NOMO-1 treated with dmso at 0.1 percent for 144 hours (cell line): ENCODE data around the gene HSD17B4.
A peak's percentile ranks its signal among the peaks of the same experiment; 100 is the strongest.
"Not testable (repeated sequence)": the region's sequence is repeated elsewhere in the genome, so short reads cannot be mapped to it uniquely, and the experiment has no call there.

ENCODE experiments used
- DNase-seq: peaks from one replicate; lab custom pipeline; 2025; ENCODE audit not compliant: unreplicated experiment; lab: John Stamatoyannopoulos, UW

Gene HSD17B4

GRCh38 chr5:119428574-119428973 is 23.7 kb upstream of the HSD17B4 start:
- not testable (repeated sequence) for DNase-seq

GRCh38 chr5:119432674-119433237 is 19.5 kb upstream of the HSD17B4 start:
- DNase-seq = not testable (repeated sequence)

- DNase-seq = peak; percentile 63
Measured at GRCh38 chr5:119435436-119436132, 16.7 kb upstream of the HSD17B4 start.

GRCh38 chr5:119437785-119438586 is 14.3 kb upstream of the HSD17B4 start:
- DNase-seq = not testable (repeated sequence)

- DNase-seq = not testable (repeated sequence)
Measured at GRCh38 chr5:119438587-119438917, 13.7 kb upstream of the HSD17B4 start.

DNA sequence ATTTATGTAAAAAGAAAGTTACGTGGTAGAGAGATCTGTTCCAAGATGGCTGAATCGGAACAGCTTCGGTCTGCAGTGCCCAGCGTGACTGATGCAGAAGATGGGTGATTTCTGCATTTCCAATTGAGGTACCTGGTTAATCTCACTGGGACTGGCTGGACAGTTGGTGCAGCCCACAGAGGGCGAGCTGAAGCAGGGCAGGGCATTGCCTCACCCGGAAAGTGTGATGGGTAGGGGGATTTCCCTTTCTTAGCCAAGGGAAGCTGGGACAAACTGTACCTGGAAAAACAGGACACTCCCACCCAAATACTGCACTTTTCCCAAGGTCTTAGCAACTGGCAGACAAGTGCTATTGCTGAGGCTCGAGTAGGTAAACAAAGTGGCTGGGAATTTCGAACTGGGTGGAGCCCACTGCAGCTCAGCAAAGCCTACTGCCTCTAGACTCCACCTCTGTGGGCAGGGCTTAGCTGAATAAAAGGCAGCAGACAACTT is 13.1 kb upstream of the HSD17B4 start:
- DNase-seq = no peak

- not testable (repeated sequence) for DNase-seq
Measured at GRCh38 chr5:119439632-119440031, 12.7 kb upstream of the HSD17B4 start.

GRCh38 chr5:119444643-119445042 is 7.7 kb upstream of the HSD17B4 start:
- not testable (repeated sequence) for DNase-seq

GRCh38 chr5:119445544-119445943 is 6.8 kb upstream of the HSD17B4 start:
- DNase-seq = no peak

DNA sequence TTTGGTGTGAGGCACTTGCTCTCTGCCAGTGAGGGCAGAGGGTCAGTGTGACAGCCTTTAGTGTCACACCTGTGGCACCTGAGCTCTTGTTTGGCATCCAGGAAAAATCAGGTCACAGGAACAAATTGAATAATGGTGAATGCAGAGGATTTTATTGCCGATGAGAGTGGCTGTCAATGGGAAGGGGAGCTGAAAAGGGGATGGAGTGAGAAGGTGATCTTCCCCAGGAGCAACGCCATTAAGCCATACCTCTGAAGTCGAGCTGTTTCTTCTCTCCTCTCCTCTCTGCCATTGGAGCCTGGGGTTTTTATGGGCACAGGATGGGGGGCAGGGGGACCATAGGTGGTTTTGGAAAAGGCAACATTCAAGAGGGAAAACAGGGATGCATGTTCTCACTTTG is 2.4 kb upstream of the HSD17B4 start:
- DNase-seq = no peak

GRCh38 chr5:119450627-119451026 is 1.7 kb upstream of the HSD17B4 start:
- DNase-seq = not testable (repeated sequence)

- no peak for DNase-seq
Measured at GRCh38 chr5:119451561-119451960, 736 bp upstream of the HSD17B4 start.

GRCh38 chr5:119452060-119452372 is 281 bp upstream of the HSD17B4 start:
- no peak for DNase-seq

- DNase-seq = no peak
Measured at GRCh38 chr5:119453040-119453373, 710 bp downstream of the HSD17B4 start.

- DNase-seq = no peak
Measured at GRCh38 chr5:119454171-119454570, 1.9 kb downstream of the HSD17B4 start.

DNA sequence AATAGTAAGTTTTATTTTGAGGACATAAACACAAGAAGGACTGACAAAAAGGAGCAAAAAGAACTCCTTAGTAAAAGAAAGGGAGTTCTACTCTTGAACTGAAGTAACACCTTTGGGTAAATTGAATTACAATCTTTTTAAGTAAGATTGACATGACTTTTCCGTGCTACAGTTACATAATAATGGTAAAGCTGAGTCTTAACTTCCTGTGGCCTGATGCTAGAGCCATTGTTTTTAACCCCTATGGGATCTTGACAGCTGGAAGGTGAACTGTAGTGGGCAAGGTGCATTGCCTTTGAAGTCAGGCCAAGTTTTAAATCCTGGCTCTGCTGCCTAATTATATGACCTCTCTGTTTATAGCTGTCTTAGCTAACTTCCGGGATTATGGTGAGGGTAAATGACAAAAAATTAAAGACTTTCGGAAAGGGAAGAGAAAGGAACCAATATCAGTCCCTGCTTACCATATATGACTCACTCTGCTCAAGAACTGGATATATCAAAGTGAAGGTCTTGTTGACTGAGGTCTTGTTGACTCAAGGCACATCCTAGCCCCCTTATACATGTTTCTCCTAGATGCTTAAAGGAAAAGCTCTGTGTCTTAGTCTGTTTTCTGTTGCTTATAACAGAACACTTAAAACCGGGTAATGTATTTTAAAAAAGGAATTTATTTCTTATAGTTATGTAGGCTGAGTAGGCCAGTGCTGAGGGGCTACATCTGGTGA is 6.8 kb downstream of the HSD17B4 start:
- no peak for DNase-seq

GRCh38 chr5:119465640-119466039 is 13.3 kb downstream of the HSD17B4 start:
- DNase-seq = no peak

DNA sequence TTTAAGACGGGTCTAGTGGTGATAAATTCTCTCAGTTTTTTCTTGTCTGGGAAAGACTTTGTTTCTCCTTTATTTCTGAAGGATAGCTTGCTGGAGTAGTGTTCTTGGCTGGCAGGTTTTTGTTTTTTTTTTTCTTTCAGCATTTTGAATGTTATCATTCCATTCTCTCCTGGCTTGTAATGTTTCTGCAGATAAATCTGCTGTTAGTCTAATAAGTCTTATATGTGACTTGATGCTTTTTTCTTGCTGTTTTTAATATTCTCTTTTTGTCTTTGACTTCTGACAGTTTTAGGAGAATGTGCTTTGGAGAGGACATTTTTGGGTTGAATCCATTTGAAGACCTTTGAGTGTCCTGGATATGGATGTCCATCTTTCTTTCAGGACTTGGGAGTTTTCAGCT is 16.0 kb downstream of the HSD17B4 start:
- DNase-seq = no peak

DNA sequence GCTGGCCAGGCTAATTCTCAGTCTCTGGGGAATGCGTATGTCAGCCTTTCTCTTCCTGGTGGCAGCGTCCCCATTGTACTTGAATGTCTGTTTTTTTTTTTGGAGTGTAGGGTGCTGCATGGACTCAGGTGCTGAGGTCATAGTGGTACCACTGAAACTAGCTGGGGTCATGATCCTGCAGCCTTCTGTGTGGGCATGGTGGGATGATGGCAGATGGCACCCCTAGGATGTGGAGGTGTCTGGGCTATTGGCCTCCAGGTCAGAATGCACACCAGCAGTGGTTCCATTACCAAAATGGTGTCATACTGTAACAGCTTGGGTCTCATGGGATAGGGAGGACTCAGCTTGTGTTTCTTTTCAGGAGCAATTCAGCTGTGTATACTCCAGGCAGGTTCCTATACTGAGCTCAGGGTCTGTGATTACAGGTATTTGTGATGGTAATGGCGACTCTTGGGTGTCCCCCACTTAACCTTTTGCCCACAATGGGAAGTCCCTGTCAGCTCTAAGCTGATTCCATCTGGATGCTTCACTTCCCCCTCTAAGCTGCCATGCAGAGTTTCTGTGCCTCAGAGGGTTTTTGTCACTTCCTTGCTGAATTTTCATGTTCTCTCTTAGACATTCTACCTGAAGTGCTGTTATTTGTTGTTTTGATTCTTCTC is 17.9 kb downstream of the HSD17B4 start:
- DNase-seq = no peak

DNA sequence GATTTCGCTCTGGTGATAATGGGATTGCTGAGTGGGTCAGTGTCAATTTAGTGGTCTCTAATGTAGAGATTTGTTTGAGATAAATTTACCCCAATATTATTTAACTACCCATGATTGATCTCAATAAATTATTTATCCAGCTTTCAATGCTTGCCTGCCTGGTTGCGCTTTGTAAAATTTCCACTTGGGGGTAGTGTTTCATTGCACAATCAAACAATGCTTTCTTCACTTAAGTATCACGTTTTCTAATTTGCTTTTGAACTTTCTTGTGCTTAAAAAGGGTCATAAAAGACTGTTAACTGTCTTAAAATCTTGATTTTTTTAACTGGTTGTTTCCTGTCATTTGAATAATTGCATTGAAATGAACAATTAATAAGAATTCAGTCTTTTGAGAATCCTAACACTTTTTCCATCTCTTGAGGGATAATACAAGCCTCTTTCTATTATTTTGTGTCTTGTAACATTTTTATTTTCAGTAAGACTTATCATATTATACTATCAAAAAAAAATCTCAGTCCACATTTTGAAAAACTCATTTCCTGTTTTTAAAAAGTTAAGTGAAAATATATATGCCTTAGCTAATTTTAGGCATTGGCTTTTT is 18.7 kb downstream of the HSD17B4 start:
- no peak for DNase-seq

DNA sequence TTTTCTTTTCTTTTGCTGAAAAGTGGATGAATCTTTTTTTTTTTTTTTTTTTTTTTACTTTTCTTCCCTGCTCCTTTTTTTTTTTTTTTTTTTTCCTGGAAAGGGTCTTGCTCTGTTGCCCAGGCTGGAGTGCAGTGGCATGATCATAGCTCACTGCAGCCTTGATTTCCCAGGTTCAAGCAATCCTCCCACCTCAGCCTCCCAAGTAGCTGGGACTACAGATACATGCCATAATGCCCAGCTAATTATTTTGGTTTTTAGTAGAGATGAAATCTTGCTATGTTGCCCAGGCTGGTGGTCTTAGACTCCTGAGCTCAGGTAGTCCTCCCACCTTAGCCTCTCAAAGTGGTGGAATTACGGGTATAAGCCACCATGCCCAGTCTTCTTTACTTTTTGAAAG is 20.9 kb downstream of the HSD17B4 start:
- DNase-seq = no peak
